Transverse colon (tissue), 4 donors: ENCODE data around the gene RALGDS. TPM values are rescaled to one million over a fixed set of nuclear protein-coding genes. Genes with fewer than 3 reads are reported as not detected.

Source experiments
- DNase-seq: peaks from one replicate; pipeline ENCODE4 v3.0.0-alpha.2; 2019
- H3K27ac ChIP-seq, 4 donors: fragments of 200-600 bp; sonication (generic); 2 replicates each; pipeline ENCODE4 v1.5.1; 2016 to 2018; ENCODE audit warnings: inconsistent platforms in 4 of 4
- H3K27me3 ChIP-seq: fragments of 200-600 bp; sonication (generic); 2 replicates; pipeline ENCODE4 v1.5.1; 2017; ENCODE audit warnings: inconsistent platforms
- H3K36me3 ChIP-seq, 4 donors: fragments of 200-600 bp; sonication (generic); 2 replicates each; pipeline ENCODE4 v1.5.1; 2017 to 2019; ENCODE audit warnings: inconsistent platforms in 4 of 4
- H3K4me1 ChIP-seq, 4 donors: fragments of 200-600 bp; sonication (generic); 2 replicates each; pipeline ENCODE4 v1.5.1; 2017 to 2020; ENCODE audit warnings: inconsistent platforms in 4 of 4
- H3K4me3 ChIP-seq, 4 donors: fragments of 200-600 bp; sonication (generic); 1 replicate in 1 of 4; 2 replicates in 3 of 4; pipeline versions ENCODE4 v1.5.1 to v1.6.1; 2017 to 2019; ENCODE audit warnings: inconsistent platforms in 4 of 4
- H3K9me3 ChIP-seq, 2 donors: fragments of 200-600 bp; sonication (generic); 2 replicates each; pipeline ENCODE4 v1.5.1; 2017 to 2019; ENCODE audit warnings: inconsistent platforms in 2 of 2
- EP300 ChIP-seq: sonication (generic); formaldehyde crosslinking; IDR thresholded peaks from one replicate; pipeline ENCODE4 v1.6.1; 2017; ENCODE audit warnings: antibody characterized with exemption, low read depth
- POLR2A ChIP-seq: fragments of 450-650 bp; IDR thresholded peaks from one replicate; pipeline ENCODE4 v1.6.1; 2016; ENCODE audit warnings: antibody characterized with exemption, mild to moderate bottlenecking, moderate library complexity
- POLR2AphosphoS5 ChIP-seq, 3 donors: sonication (generic); formaldehyde crosslinking; IDR thresholded peaks; one replicate each; pipeline ENCODE4 v1.6.1; 2016; ENCODE audit warnings: antibody characterized with exemption in 3 of 3
- WGBS, 2 donors: methylation state at CpG; one replicate each; pipeline ENCODE4 v1.1.5; 2018; ENCODE audit warnings: low coverage in 1 of 2; 5-methylcytosine and 5-hydroxymethylcytosine counted together
- in situ Hi-C, 4 donors: fragments of 200-750 bp; cut with MboI; loops; one replicate each; pipeline versions ENCODE4 v1.15.0 to v1.15.1; 2017; ENCODE audit warnings: low sequenced_read_pairs in 3 of 4, low pct_ligation_motif_present in 1 of 4, low pct_unique_long_range_greater_than_20kb in 1 of 4
- intact Hi-C: fragments of 100-400 bp; cut with DNase I; formaldehyde crosslinking; loops from one replicate; pipeline ENCODE4 v1.15.1; 2023; ENCODE audit warnings: low total_unique reads
- total RNA-seq, 4 donors: library from RNA; depleted of rRNA; stranded (reverse); fragments of >200 nt; gene quantifications; one replicate each; pipeline ENCODE4 v1.1.0, GENCODE V29; 2016
- TF ChIP-seq, protein P1 (sequence below), 5 experiments: fragments of 200-600 bp in 3 of 5; fragments of 450-650 bp in 2 of 5; sonication (generic) in 3 of 5; IDR thresholded peaks; 1 replicate in 2 of 5; 2 replicates in 3 of 5; pipeline ENCODE4 v1.5.1; 2016 to 2017; ENCODE audit warnings: antibody characterized with exemption in 5 of 5, inconsistent platforms in 3 of 5, mild to moderate bottlenecking in 2 of 5, moderate library complexity in 1 of 5

RALGDS gene
- total RNA-seq, 4 donors from 2014 or later, result 50.5 to 233 (median 58.2) TPM

DNA sequence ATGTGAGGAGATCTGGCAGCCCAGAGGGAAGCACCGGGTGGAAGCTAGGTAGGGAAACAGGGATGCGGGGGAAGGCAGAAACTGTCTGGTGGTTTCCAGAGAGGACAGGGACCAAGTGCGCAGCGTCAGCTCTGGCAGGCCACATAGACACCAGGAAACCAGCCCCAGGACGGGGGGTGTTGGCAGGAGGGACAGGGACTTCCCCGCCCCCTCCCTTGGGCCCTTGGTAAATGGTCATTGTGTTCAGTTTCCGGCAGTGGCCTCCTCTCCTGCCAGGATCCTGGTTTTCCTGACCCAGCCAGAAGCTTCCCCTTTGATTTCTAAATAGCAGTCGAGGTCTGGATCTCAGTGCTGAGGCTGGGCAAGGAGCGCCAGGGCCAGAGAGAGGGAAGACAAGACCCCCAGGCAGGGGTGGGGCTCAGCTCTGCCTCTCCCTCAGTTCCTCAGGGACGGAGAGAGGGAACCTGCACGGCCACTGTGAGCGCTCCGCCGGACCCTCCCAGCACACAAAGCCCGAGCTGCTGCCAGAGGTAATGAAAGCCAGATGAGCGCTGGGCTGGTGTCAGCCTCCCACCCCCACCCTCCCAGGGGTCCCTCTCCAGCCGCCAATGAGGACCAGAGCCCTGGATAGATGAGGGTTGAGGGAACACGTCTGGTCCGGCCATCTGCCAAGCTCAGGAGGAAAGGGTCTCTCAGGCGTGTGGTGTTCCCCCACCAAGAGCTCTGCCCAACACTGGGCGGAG, 1.8 kb downstream of the RALGDS start:
- no peaks in the 10 kb centered on the region for H3K36me3 ChIP-seq
- WGBS, 2 donors, result 80% methylated on average over 21 of the region's 21 CpGs; no CpG with 5 or more reads in 1 of the 2 donors
- H3K4me3 ChIP-seq, result peak overlapping the region in 2 of 4 donors; percentile 72 to 80
- H3K9me3 ChIP-seq, result no peaks in the 10 kb centered on the region
- in situ Hi-C loops (no loop called here), intact Hi-C loops (no loop called here)
- peaks cover 32 to 85% (median 54%) of the 10 kb centered on the region in 4 donors for H3K4me1 ChIP-seq
- H3K27me3 ChIP-seq, result no peaks in the 10 kb centered on the region
- peak overlapping the region; percentile 89 to 94 (median 93) for H3K27ac ChIP-seq
- DNase-seq, result no peak
- no peak for TF ChIP-seq EP300
- TF ChIP-seq POLR2AphosphoS5 (IDR thresholded peaks at IDR 0.05), result no peak
- TF ChIP-seq POLR2A, result no peak
- TF ChIP-seq, protein P1, sequence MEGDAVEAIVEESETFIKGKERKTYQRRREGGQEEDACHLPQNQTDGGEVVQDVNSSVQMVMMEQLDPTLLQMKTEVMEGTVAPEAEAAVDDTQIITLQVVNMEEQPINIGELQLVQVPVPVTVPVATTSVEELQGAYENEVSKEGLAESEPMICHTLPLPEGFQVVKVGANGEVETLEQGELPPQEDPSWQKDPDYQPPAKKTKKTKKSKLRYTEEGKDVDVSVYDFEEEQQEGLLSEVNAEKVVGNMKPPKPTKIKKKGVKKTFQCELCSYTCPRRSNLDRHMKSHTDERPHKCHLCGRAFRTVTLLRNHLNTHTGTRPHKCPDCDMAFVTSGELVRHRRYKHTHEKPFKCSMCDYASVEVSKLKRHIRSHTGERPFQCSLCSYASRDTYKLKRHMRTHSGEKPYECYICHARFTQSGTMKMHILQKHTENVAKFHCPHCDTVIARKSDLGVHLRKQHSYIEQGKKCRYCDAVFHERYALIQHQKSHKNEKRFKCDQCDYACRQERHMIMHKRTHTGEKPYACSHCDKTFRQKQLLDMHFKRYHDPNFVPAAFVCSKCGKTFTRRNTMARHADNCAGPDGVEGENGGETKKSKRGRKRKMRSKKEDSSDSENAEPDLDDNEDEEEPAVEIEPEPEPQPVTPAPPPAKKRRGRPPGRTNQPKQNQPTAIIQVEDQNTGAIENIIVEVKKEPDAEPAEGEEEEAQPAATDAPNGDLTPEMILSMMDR (IDR thresholded peaks at IDR 0.05), result no peak

GRCh38 chr9:133118568-133118967, 2.5 kb downstream of the RALGDS start:
- WGBS, 2 donors, result 86% methylated on average over 3 of the region's 3 CpGs; no CpG with 5 or more reads in 1 of the 2 donors
- no peak for TF ChIP-seq POLR2A
- no peak for TF ChIP-seq EP300
- TF ChIP-seq, protein P1 (IDR thresholded peaks at IDR 0.05), result no peak
- no peak for TF ChIP-seq POLR2AphosphoS5 (IDR thresholded peaks at IDR 0.05)
- H3K27ac ChIP-seq, result peak overlapping the region; percentile 89 to 94 (median 93)
- intact Hi-C loops, result no loop called here
- H3K4me3 ChIP-seq, result peak overlapping the region in 1 of 4 donors; percentile 80
- no peaks in the 10 kb centered on the region for H3K9me3 ChIP-seq
- H3K36me3 ChIP-seq, result no peaks in the 10 kb centered on the region
- no peaks in the 10 kb centered on the region for H3K27me3 ChIP-seq
- in situ Hi-C loops, result no loop called here
- H3K4me1 ChIP-seq, result peaks cover 39 to 92% (median 61%) of the 10 kb centered on the region in 4 donors
- no peak for DNase-seq

DNA sequence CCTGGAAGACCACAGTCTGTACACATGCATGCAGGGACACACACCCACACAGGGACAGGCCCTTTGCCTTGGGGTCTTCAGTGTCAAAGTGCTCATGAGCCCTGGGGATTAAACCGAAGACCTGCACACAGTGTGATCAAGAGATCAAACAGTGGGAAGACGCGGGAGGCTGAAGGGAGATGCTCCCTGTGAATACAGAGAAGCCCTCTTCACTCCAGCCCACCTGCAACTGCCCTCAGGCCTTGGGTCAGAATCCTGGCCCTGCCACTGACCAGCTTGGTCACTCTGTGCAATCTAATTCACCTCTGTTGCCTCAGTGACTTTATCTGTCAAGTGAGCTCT, 2.9 kb downstream of the RALGDS start:
- H3K27ac ChIP-seq, result peak overlapping the region; percentile 89 to 94 (median 93)
- H3K9me3 ChIP-seq, result no peaks in the 10 kb centered on the region
- no peak overlapping the region for H3K4me3 ChIP-seq
- WGBS, 2 donors, result 87% methylated on average over 3 of the region's 3 CpGs; no CpG with 5 or more reads in 1 of the 2 donors
- no peaks in the 10 kb centered on the region for H3K27me3 ChIP-seq
- peaks cover 43 to 92% (median 65%) of the 10 kb centered on the region in 4 donors for H3K4me1 ChIP-seq
- TF ChIP-seq POLR2A (no peak), EP300 (no peak), POLR2AphosphoS5 (IDR thresholded peaks at IDR 0.05) (no peak)
- TF ChIP-seq, protein P1 (IDR thresholded peaks at IDR 0.05), result no peak
- intact Hi-C loops, result no loop called here
- DNase-seq, result no peak
- in situ Hi-C loops, result no loop called here
- H3K36me3 ChIP-seq, result no peaks in the 10 kb centered on the region

GRCh38 chr9:133117271-133118178, 3.5 kb downstream of the RALGDS start:
- Histone ChIP-seq H3K27ac (peak overlapping the region; percentile 62 to 92 (median 84)), H3K36me3 (no peaks in the 10 kb centered on the region), H3K9me3 (no peaks in the 10 kb centered on the region), H3K4me1 (peaks cover 47 to 92% (median 72%) of the 10 kb centered on the region in 4 donors), H3K4me3 (no peak overlapping the region), H3K27me3 (no peaks in the 10 kb centered on the region)
- intact Hi-C loops (no loop called here), in situ Hi-C loops (no loop called here)
- TF ChIP-seq, protein P1 (IDR thresholded peaks at IDR 0.05), result no peak
- TF ChIP-seq POLR2AphosphoS5 (IDR thresholded peaks at IDR 0.05), result peak in 1 of 3 donors; percentile 3
- DNase-seq, result no peak
- 67% methylated on average over 15 of the region's 18 CpGs; no CpG with 5 or more reads in 1 of the 2 donors for WGBS, 2 donors
